ENCODE measurements around the gene PLPP4.

- TF ChIP-seq PAX5 (IDR thresholded peaks at IDR 0.05; ENCODE audit: insufficient read depth, low read length, severe bottlenecking) (no peak), POLR2A (IDR thresholded peaks at IDR 0.05; ENCODE audit: low read depth, low read length) (no peak), TAF1 (IDR thresholded peaks at IDR 0.05; ENCODE audit: low read depth, low read length) (no peak), POLR2AphosphoS5 (IDR thresholded peaks at IDR 0.05; ENCODE audit: low read depth, low read length) (no peak), POU2F2 (IDR thresholded peaks at IDR 0.05; ENCODE audit: low read depth, low read length) (no peak)
These were observed 82.0 kb downstream of the PLPP4 start for GRCh38 chr10:120539076-120539475.
